PC-3 (cell line): Measurements from ENCODE around the gene DNAH17. TPM values are rescaled to one million over a fixed set of nuclear protein-coding genes. Genes with fewer than 3 reads are reported as not detected.

ENCODE experiments used
- ATAC-seq: fragments of 200-7000 bp; cut with Tn5 transposase; 2 replicates; pipeline ENCODE4 v1.9.1; 2020; ENCODE audit warnings: mild to moderate bottlenecking, moderate library complexity
- BruUV-seq: library from RNA; stranded (reverse); fragments of 400-500 nt; replicated peaks from 2 replicates; lab custom pipeline; 2021; lab: Mats Ljungman, UMichigan
- CTCF ChIA-PET: fragments of 300-600 bp; sonication (Branson Sonifier 250); formaldehyde crosslinking; loops from one replicate; lab custom pipeline; 2022; ENCODE audit warnings: antibody characterized with exemption; lab: Charles Lee
- POLR2A ChIA-PET: fragments of 300-600 bp; sonication (Branson Sonifier 250); formaldehyde crosslinking; loops from one replicate; lab custom pipeline; 2022; ENCODE audit warnings: antibody characterized with exemption; ENCODE audit not compliant: unreplicated experiment; lab: Charles Lee
- DNase-seq: peaks from one replicate; pipeline ENCODE4 v3.0.0-alpha.2; 2015
- H2AFZ ChIP-seq: fragments of 300-600 bp; sonication (generic); 2 replicates; pipeline ENCODE4 v1.6.0; 2016; ENCODE audit warnings: antibody characterized with exemption, low read length
- H3F3A ChIP-seq: fragments of 300-600 bp; sonication (generic); one replicate; pipeline ENCODE4 v1.6.0; 2017; ENCODE audit warnings: antibody characterized with exemption, low read length, control low read depth, mild to moderate bottlenecking; ENCODE audit not compliant: unreplicated experiment
- H3K27ac ChIP-seq: fragments of 300-600 bp; sonication (generic); 2 replicates; pipeline ENCODE4 v1.5.1; 2016; ENCODE audit warnings: mild to moderate bottlenecking, low read length
- H3K27me3 ChIP-seq: fragments of 300-600 bp; sonication (generic); 2 replicates; pipeline ENCODE4 v1.6.1; 2016; ENCODE audit warnings: low read length, mixed read lengths
- H3K36me3 ChIP-seq: fragments of 300-600 bp; sonication (generic); 2 replicates; pipeline ENCODE4 v1.6.1; 2016; ENCODE audit warnings: low read depth, mixed run types, low read length, mixed read lengths
- H3K4me1 ChIP-seq: fragments of 300-600 bp; sonication (generic); 2 replicates; pipeline ENCODE4 v1.5.1; 2016; ENCODE audit warnings: low read length; ENCODE audit not compliant: insufficient read depth
- H3K4me2 ChIP-seq: fragments of 300-600 bp; sonication (generic); 2 replicates; pipeline ENCODE4 v1.6.0; 2016; ENCODE audit warnings: low read length
- H3K4me3 ChIP-seq: fragments of 300-600 bp; sonication (generic); 2 replicates; pipeline ENCODE4 v1.5.1; 2016; ENCODE audit warnings: mild to moderate bottlenecking, low read length, mixed read lengths
- H3K79me2 ChIP-seq: fragments of 300-600 bp; sonication (generic); 2 replicates; pipeline ENCODE4 v1.6.1; 2017; ENCODE audit warnings: low read length, mixed read lengths
- H3K9ac ChIP-seq: fragments of 300-600 bp; sonication (generic); 2 replicates; pipeline ENCODE4 v1.6.0; 2016; ENCODE audit warnings: mild to moderate bottlenecking, low read length
- H3K9me2 ChIP-seq: fragments of 300-600 bp; sonication (generic); replicated peaks from 2 replicates; pipeline ENCODE4 v1.6.1; 2016; ENCODE audit warnings: mixed run types, low read length, mixed read lengths
- H3K9me3 ChIP-seq: fragments of 300-600 bp; sonication (generic); 2 replicates; pipeline ENCODE4 v1.6.1; 2016; ENCODE audit warnings: low read length, mixed read lengths
- H4K20me1 ChIP-seq: fragments of 300-600 bp; sonication (generic); 2 replicates; pipeline ENCODE4 v1.6.1; 2016; ENCODE audit warnings: low read length, mixed read lengths
- CTCF ChIP-seq: fragments of 300-600 bp; sonication (generic); conservative IDR thresholded peaks from 2 replicates; pipeline ENCODE4 v1.5.1; 2017; ENCODE audit warnings: antibody characterized with exemption, low read depth, mild to moderate bottlenecking, low read length
- EZH2 ChIP-seq: fragments of 300-600 bp; sonication (generic); IDR thresholded peaks from one replicate; pipeline ENCODE4 v1.6.1; 2017; ENCODE audit warnings: antibody characterized with exemption, mild to moderate bottlenecking, low read length; ENCODE audit not compliant: unreplicated experiment
- EZH2phosphoT487 ChIP-seq: fragments of 300-600 bp; sonication (generic); IDR thresholded peaks from 2 replicates; pipeline ENCODE4 v1.6.1; 2018; ENCODE audit warnings: mild to moderate bottlenecking, antibody characterized with exemption, low read length, borderline replicate concordance
- intact Hi-C: fragments of 100-400 bp; cut with micrococcal nuclease; formaldehyde crosslinking; loops from 2 replicates; pipeline ENCODE4 v1.9.0; 2023
- total RNA-seq: library from RNA; depleted of rRNA; stranded (reverse); fragments of >200 nt; gene quantifications from 2 replicates; pipeline ENCODE4 v1.2.3, GENCODE V29; 2014

Gene DNAH17
- total RNA-seq, 1 experiment from 2014 or later = 0.04 TPM

- Histone ChIP-seq H3K9me3 (no peaks in the 10 kb centered on the region), H3K4me3 (no peak overlapping the region), H3K4me1 (no peaks in the 10 kb centered on the region), H4K20me1 (no peaks in the 10 kb centered on the region), H3K9ac (no peak overlapping the region), H3F3A (no peaks in the 10 kb centered on the region), H2AFZ (no peak overlapping the region), H3K27me3 (peaks cover 9% of the 10 kb centered on the region; the same call in 1 of the 2 replicates), H3K36me3 (no peaks in the 10 kb centered on the region), H3K27ac (no peak overlapping the region), H3K4me2 (no peak overlapping the region), H3K9me2 (no peaks in the 10 kb centered on the region), H3K79me2 (no peaks in the 10 kb centered on the region)
- no peak for TF ChIP-seq EZH2phosphoT487
- no peak for TF ChIP-seq EZH2
- TF ChIP-seq CTCF = no peak
- ATAC-seq (no peak), DNase-seq (no peak)
- intact Hi-C loops = no loop called here
- ChIA-PET CTCF (no interaction called here), POLR2A (no interaction called here)
- no TSS peak for BruUV-seq
These were observed 102.5 kb downstream of the DNAH17 start for GRCh38 chr17:78474614-78475146.

GRCh38 chr17:78473951-78474613 lies 103.1 kb downstream of the DNAH17 start:
- intact Hi-C loops = no loop called here
- H3K9me2 ChIP-seq = no peaks in the 10 kb centered on the region
- H3K9me3 ChIP-seq = no peaks in the 10 kb centered on the region
- TF ChIP-seq EZH2phosphoT487 (no peak), CTCF (no peak)
- ATAC-seq (no peak), DNase-seq (no peak)
- no peak overlapping the region for H2AFZ ChIP-seq
- H3K27me3 ChIP-seq = peaks cover 9% of the 10 kb centered on the region; the same call in 1 of the 2 replicates
- no peak overlapping the region for H3K9ac ChIP-seq
- no peak overlapping the region for H3K4me2 ChIP-seq
- no peaks in the 10 kb centered on the region for H3K4me1 ChIP-seq
- CTCF ChIA-PET = no interaction called here
- H3K27ac ChIP-seq = no peak overlapping the region
- no peaks in the 10 kb centered on the region for H3K79me2 ChIP-seq
- H3K4me3 ChIP-seq = no peak overlapping the region
- POLR2A ChIA-PET = no interaction called here
- no peaks in the 10 kb centered on the region for H3F3A ChIP-seq
- no peaks in the 10 kb centered on the region for H4K20me1 ChIP-seq
- H3K36me3 ChIP-seq = no peaks in the 10 kb centered on the region
- BruUV-seq = no TSS peak

GRCh38 chr17:78472035-78472905 lies 104.9 kb downstream of the DNAH17 start:
- H3K4me2 ChIP-seq = no peak overlapping the region
- DNase-seq (no peak), ATAC-seq (no peak)
- no peaks in the 10 kb centered on the region for H3K79me2 ChIP-seq
- H3K27me3 ChIP-seq = peaks cover 9% of the 10 kb centered on the region; the same call in 1 of the 2 replicates
- no peak overlapping the region for H2AFZ ChIP-seq
- intact Hi-C loops = no loop called here
- no peaks in the 10 kb centered on the region for H4K20me1 ChIP-seq
- H3K9ac ChIP-seq = no peak overlapping the region
- no peak overlapping the region for H3K4me3 ChIP-seq
- POLR2A ChIA-PET = no interaction called here
- TF ChIP-seq CTCF (no peak), EZH2 (no peak)
- H3F3A ChIP-seq = no peaks in the 10 kb centered on the region
- CTCF ChIA-PET = no interaction called here
- BruUV-seq = no TSS peak
- H3K4me1 ChIP-seq = no peaks in the 10 kb centered on the region
- no peaks in the 10 kb centered on the region for H3K9me3 ChIP-seq
- H3K27ac ChIP-seq = no peak overlapping the region
- no peaks in the 10 kb centered on the region for H3K36me3 ChIP-seq
- no peaks in the 10 kb centered on the region for H3K9me2 ChIP-seq
